C4-2B (cell line): ENCODE measurements around the gene PAOX.

ENCODE experiments used
- ZFX ChIP-seq: fragments of 450-650 bp; IDR thresholded peaks from 2 replicates; pipeline ENCODE4 v1.6.1; 2017
- TF ChIP-seq, protein P1 (sequence below): fragments of 450-650 bp; conservative IDR thresholded peaks from 2 replicates; pipeline ENCODE4 v1.5.1; 2017; ENCODE audit warnings: mild to moderate bottlenecking

DNA sequence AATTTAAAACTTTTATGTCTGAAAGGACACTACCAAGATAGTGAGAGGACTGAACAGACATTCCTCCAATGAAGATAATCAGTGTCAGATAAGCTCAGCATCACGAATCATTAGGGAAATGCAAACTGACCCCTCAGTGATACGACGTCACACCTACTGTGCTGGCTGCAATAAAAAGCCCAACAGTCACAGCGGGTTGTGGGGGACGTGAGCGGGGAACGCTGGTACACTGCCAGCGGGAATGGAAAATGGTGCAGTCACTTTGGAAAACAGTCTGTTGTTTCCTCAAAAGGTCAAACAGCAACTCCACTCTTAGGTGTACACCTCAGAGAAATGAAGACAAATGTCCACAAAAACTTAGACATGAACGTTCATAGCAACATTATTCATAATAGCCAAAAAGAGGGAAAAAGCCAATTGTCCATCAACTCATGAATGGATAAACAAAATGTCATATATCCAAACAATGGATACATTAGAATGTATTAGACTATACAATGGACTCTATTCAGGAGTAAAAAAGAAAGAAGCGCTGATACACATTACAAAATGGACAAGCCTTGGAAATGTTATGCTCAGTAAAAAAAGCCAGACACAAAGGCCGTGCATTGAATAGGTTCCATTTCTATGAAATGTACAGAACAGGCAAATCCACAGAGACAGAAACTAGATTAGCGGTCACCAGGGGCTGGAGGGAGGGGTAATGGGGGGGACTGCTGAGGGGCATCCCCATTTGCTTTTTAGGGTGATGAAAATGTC, 3.5 kb upstream of the PAOX start:
- TF ChIP-seq, protein P1, sequence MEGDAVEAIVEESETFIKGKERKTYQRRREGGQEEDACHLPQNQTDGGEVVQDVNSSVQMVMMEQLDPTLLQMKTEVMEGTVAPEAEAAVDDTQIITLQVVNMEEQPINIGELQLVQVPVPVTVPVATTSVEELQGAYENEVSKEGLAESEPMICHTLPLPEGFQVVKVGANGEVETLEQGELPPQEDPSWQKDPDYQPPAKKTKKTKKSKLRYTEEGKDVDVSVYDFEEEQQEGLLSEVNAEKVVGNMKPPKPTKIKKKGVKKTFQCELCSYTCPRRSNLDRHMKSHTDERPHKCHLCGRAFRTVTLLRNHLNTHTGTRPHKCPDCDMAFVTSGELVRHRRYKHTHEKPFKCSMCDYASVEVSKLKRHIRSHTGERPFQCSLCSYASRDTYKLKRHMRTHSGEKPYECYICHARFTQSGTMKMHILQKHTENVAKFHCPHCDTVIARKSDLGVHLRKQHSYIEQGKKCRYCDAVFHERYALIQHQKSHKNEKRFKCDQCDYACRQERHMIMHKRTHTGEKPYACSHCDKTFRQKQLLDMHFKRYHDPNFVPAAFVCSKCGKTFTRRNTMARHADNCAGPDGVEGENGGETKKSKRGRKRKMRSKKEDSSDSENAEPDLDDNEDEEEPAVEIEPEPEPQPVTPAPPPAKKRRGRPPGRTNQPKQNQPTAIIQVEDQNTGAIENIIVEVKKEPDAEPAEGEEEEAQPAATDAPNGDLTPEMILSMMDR, result no peak
- no peak for TF ChIP-seq ZFX
